ENCODE measurements around the gene PLCB2.

The PLCB2 gene

DNA sequence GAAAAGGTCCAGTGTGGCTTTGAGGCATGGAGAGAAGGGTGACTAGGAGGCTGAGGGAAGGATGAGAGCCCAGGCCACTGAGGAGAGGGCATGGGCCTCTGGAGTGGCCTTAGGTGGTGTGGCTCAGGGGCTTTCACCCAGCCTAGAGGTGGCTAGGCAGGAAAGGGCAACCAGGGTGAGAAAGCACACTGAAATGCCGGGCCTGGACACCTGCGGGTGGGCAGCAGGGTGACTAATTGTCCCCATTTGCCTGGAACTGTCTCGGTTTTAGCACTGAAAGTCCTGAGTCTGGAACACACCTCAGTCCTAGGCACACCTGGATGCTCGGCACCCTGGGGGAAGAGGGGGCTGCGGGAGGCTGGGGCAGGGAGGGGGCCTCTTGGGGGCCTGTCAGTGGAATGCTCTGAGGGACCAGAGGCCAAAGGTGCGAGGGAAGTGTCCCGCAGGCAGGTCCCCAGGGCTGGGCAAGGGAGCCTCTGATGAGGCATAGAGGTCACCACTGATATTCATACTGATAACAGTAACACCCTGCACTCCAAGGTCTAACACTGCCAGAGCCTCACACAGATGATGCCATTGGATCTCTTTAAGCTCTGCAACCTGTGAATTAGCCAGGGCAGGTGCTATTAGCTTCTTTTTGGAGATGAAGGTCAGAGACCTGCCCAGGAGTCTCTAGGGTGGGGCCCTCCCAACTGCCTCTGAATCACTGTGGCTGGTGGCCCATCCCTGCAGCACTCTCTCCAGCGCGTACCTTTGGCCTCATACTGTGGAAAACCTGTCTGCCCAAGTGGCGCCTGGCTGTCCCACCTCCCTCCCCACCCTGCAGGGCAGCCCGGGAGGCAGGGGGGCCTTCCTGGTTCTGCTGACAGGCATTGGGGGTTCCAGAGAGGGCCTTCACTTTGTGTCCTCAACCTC is 40.1 kb upstream of the PLCB2 start:
- no peaks in the 10 kb centered on the region for H3K9me3 ChIP-seq (ENCODE audit: control insufficient read depth, insufficient read depth, low read length)
- H3K36me3 ChIP-seq (ENCODE audit: control insufficient read depth, insufficient read depth, low read length) = no peaks in the 10 kb centered on the region
- H3K27me3 ChIP-seq (ENCODE audit: control insufficient read depth, insufficient read depth, low read length) = no peaks in the 10 kb centered on the region
- WGBS (ENCODE audit: insufficient coverage, insufficient read length) = no CpG with 5 or more reads among the region's 11 CpGs
- no peak overlapping the region for H3K4me3 ChIP-seq (ENCODE audit: low read length)
- no peaks in the 10 kb centered on the region; the same call in none of the 2 replicates for H3K4me1 ChIP-seq (ENCODE audit: control insufficient read depth, insufficient read depth, low read length)
- DNase-seq (ENCODE audit: low read depth, low spot score) = no peak
- H3K27ac ChIP-seq (ENCODE audit: low read length) = no peak overlapping the region

- H3K9me3 ChIP-seq (ENCODE audit: control insufficient read depth, insufficient read depth, low read length) = no peaks in the 10 kb centered on the region
- no peaks in the 10 kb centered on the region for H3K36me3 ChIP-seq (ENCODE audit: control insufficient read depth, insufficient read depth, low read length)
- DNase-seq (ENCODE audit: low read depth, low spot score) = no peak
- no peak overlapping the region for H3K4me3 ChIP-seq (ENCODE audit: low read length)
- WGBS (ENCODE audit: insufficient coverage, insufficient read length) = no CpG with 5 or more reads among the region's 15 CpGs
- H3K27ac ChIP-seq (ENCODE audit: low read length) = no peak overlapping the region
- no peaks in the 10 kb centered on the region; the same call in 1 of the 2 replicates for H3K4me1 ChIP-seq (ENCODE audit: control insufficient read depth, insufficient read depth, low read length)
- H3K27me3 ChIP-seq (ENCODE audit: control insufficient read depth, insufficient read depth, low read length) = no peaks in the 10 kb centered on the region
Measured at GRCh38 chr15:40346579-40347558, 39.1 kb upstream of the PLCB2 start.

GRCh38 chr15:40345867-40346578 is 38.3 kb upstream of the PLCB2 start:
- no peaks in the 10 kb centered on the region for H3K36me3 ChIP-seq (ENCODE audit: control insufficient read depth, insufficient read depth, low read length)
- H3K27ac ChIP-seq (ENCODE audit: low read length) = no peak overlapping the region
- no peak overlapping the region for H3K4me3 ChIP-seq (ENCODE audit: low read length)
- H3K9me3 ChIP-seq (ENCODE audit: control insufficient read depth, insufficient read depth, low read length) = no peaks in the 10 kb centered on the region
- DNase-seq (ENCODE audit: low read depth, low spot score) = no peak
- no peaks in the 10 kb centered on the region for H3K27me3 ChIP-seq (ENCODE audit: control insufficient read depth, insufficient read depth, low read length)
- WGBS (ENCODE audit: insufficient coverage, insufficient read length) = no CpG with 5 or more reads among the region's 6 CpGs
- no peaks in the 10 kb centered on the region; the same call in 1 of the 2 replicates for H3K4me1 ChIP-seq (ENCODE audit: control insufficient read depth, insufficient read depth, low read length)

- H3K27ac ChIP-seq (ENCODE audit: low read length) = no peak overlapping the region
- no peaks in the 10 kb centered on the region for H3K9me3 ChIP-seq (ENCODE audit: control insufficient read depth, insufficient read depth, low read length)
- H3K4me3 ChIP-seq (ENCODE audit: low read length) = no peak overlapping the region
- WGBS (ENCODE audit: insufficient coverage, insufficient read length) = no CpG with 5 or more reads among the region's 10 CpGs
- H3K4me1 ChIP-seq (ENCODE audit: control insufficient read depth, insufficient read depth, low read length) = peaks cover 3% of the 10 kb centered on the region; the same call in 1 of the 2 replicates
- H3K27me3 ChIP-seq (ENCODE audit: control insufficient read depth, insufficient read depth, low read length) = no peaks in the 10 kb centered on the region
- no peak for DNase-seq (ENCODE audit: low read depth, low spot score)
- H3K36me3 ChIP-seq (ENCODE audit: control insufficient read depth, insufficient read depth, low read length) = no peaks in the 10 kb centered on the region
Measured at GRCh38 chr15:40345225-40345866, 37.6 kb upstream of the PLCB2 start.

DNA sequence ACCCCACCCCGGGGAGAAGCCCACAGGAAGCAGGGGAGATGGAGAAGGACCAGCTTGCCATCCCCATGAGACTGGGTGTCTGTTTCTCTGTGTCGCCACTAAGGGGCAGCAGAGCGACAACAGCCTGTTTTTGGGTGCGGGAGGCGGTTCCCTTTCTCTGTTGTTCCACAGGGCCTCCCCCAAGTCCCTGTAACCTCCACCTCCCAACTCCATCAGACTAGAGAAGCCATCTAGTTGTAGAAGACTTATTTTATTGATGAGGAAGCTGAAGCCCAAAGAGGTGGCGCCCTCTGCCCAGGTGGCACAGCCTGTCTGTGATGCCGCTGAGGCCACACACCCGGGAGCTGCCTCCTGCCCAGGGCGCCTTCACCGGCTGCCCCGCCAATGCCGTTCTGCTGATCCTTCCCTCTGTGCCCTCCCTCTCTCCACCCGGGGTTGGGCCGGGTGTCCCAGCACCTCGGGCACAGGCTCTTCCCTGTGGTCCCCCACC is 36.9 kb upstream of the PLCB2 start:
- WGBS (ENCODE audit: insufficient coverage, insufficient read length) = no CpG with 5 or more reads among the region's 15 CpGs
- no peak overlapping the region for H3K27ac ChIP-seq (ENCODE audit: low read length)
- no peak overlapping the region for H3K4me3 ChIP-seq (ENCODE audit: low read length)
- H3K27me3 ChIP-seq (ENCODE audit: control insufficient read depth, insufficient read depth, low read length) = no peaks in the 10 kb centered on the region
- no peak for DNase-seq (ENCODE audit: low read depth, low spot score)
- peaks cover 7% of the 10 kb centered on the region for H3K4me1 ChIP-seq (ENCODE audit: control insufficient read depth, insufficient read depth, low read length)
- H3K9me3 ChIP-seq (ENCODE audit: control insufficient read depth, insufficient read depth, low read length) = no peaks in the 10 kb centered on the region
- H3K36me3 ChIP-seq (ENCODE audit: control insufficient read depth, insufficient read depth, low read length) = no peaks in the 10 kb centered on the region

- H3K27ac ChIP-seq (ENCODE audit: low read length) = no peak overlapping the region
Measured at GRCh38 chr15:40344217-40344616, 36.5 kb upstream of the PLCB2 start.

GRCh38 chr15:40343512-40343911 is 35.8 kb upstream of the PLCB2 start:
- H3K4me3 ChIP-seq (ENCODE audit: low read length) = no peak overlapping the region
- no peaks in the 10 kb centered on the region for H3K9me3 ChIP-seq (ENCODE audit: control insufficient read depth, insufficient read depth, low read length)
- no CpG with 5 or more reads among the region's 10 CpGs for WGBS (ENCODE audit: insufficient coverage, insufficient read length)
- no peaks in the 10 kb centered on the region for H3K36me3 ChIP-seq (ENCODE audit: control insufficient read depth, insufficient read depth, low read length)
- peaks cover 8% of the 10 kb centered on the region for H3K4me1 ChIP-seq (ENCODE audit: control insufficient read depth, insufficient read depth, low read length)
- no peak for DNase-seq (ENCODE audit: low read depth, low spot score)
- no peaks in the 10 kb centered on the region for H3K27me3 ChIP-seq (ENCODE audit: control insufficient read depth, insufficient read depth, low read length)
- no peak overlapping the region for H3K27ac ChIP-seq (ENCODE audit: low read length)

More at GRCh38 chr15:40344217-40344616, 36.5 kb upstream of the PLCB2 start:
- H3K36me3 ChIP-seq (ENCODE audit: control insufficient read depth, insufficient read depth, low read length) = no peaks in the 10 kb centered on the region
- no peak overlapping the region for H3K4me3 ChIP-seq (ENCODE audit: low read length)
- no CpG with 5 or more reads among the region's 6 CpGs for WGBS (ENCODE audit: insufficient coverage, insufficient read length)
- no peak for DNase-seq (ENCODE audit: low read depth, low spot score)
- H3K27me3 ChIP-seq (ENCODE audit: control insufficient read depth, insufficient read depth, low read length) = no peaks in the 10 kb centered on the region
- H3K9me3 ChIP-seq (ENCODE audit: control insufficient read depth, insufficient read depth, low read length) = no peaks in the 10 kb centered on the region
- peaks cover 8% of the 10 kb centered on the region for H3K4me1 ChIP-seq (ENCODE audit: control insufficient read depth, insufficient read depth, low read length)

DNA sequence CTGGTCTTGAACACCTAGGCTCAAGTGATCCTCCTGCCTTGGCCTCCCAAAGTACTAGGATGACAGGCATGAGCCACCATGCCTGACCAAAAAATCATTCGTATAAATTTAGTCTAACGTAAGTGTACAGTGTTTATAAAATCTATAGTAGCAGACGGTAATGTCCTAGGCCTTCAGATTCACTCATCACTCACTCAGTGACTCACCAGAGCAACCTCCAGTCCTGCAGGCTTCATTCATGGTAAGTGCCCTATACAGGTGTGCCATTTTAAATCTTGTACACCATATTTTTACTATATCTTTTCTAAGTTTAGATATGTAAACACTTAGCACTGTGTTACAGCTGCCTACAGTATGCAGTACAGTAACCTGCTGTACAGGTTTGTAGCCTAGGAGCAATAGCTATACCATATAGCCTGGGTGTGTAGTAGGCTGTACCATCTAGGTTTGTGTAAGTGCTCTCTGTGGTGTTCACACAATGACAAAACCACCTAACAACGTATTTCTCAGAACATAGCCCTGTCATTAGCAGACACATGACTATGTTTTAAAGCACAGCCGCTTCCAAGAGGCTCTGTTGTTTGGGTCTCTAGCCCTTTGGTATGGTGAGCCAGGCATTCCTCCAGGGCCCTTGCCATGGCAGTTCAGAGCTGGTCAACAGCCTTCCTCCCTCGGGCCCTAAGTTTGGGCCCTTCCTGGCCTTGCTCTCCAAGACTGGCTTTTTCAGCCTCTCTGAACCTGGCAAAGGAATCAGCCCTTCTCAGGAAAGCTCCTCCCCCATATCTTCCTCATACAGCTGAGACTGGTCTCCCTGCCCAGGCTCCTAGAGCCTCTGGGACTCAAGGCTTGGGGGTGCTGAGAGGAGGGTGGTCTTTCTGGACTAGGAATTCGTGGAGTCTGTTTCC is 34.9 kb upstream of the PLCB2 start:
- no peaks in the 10 kb centered on the region for H3K9me3 ChIP-seq (ENCODE audit: control insufficient read depth, insufficient read depth, low read length)
- peaks cover 8% of the 10 kb centered on the region for H3K4me1 ChIP-seq (ENCODE audit: control insufficient read depth, insufficient read depth, low read length)
- WGBS (ENCODE audit: insufficient coverage, insufficient read length) = no CpG with 5 or more reads among the region's 7 CpGs
- DNase-seq (ENCODE audit: low read depth, low spot score) = no peak
- H3K36me3 ChIP-seq (ENCODE audit: control insufficient read depth, insufficient read depth, low read length) = no peaks in the 10 kb centered on the region
- H3K4me3 ChIP-seq (ENCODE audit: low read length) = no peak overlapping the region
- no peaks in the 10 kb centered on the region for H3K27me3 ChIP-seq (ENCODE audit: control insufficient read depth, insufficient read depth, low read length)
- H3K27ac ChIP-seq (ENCODE audit: low read length) = no peak overlapping the region

Measured in iPS DF 6.9 (cell line).